ENCODE data around the gene VWA8.
A peak's percentile ranks its signal among the peaks of the same experiment; 100 is the strongest.
"Not testable (repeated sequence)": the region's sequence is repeated elsewhere in the genome, so short reads cannot be mapped to it uniquely, and the experiment has no call there.

The VWA8 gene

GRCh38 chr13:41848435-41849255, 112.3 kb downstream of the VWA8 start:
- peak; percentile 36 for DNase-seq

- no peak for DNase-seq
These were observed 113.7 kb downstream of the VWA8 start for GRCh38 chr13:41847216-41847615.

- peak; percentile 63 for DNase-seq
These were observed 118.8 kb downstream of the VWA8 start for GRCh38 chr13:41842036-41842620.

DNA sequence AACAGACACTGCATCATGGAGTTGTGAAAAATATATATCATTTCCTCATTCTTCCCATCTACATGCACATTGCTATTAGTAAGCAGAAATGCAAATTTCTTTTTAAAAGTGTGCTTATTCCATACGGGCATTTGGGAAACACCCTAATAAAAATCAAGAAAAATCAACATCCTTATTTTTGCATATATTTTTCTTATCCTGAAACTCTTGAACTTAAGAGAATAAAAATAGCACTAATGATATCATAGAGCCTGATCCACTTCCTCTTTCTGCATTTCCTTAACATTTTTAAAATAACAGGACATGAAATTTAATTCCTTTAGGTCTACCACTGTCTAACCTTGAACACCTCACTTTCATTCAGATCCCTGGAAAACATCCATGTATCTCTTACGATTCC, 123.3 kb downstream of the VWA8 start:
- DNase-seq, result no peak

GRCh38 chr13:41835871-41836270, 125.0 kb downstream of the VWA8 start:
- peak; percentile 88 for DNase-seq

DNA sequence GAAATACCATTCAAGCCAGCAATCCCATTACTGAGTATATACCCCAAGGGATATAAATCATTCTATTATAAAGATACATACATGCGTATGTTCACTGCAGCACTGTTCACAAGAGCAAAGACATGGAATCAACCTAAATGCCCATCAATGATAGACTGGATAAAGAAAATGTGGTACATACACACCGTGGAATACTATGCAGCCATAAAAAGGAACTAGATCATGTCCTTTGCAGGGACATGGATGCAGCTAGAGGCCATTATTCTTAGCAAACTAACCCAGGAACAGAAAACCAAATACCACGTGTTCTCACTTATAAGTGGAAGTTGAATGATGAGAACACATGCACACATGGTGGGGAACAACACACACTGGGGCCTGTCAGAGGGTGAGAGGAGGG, 126.2 kb downstream of the VWA8 start:
- not testable (repeated sequence) for DNase-seq

DNA sequence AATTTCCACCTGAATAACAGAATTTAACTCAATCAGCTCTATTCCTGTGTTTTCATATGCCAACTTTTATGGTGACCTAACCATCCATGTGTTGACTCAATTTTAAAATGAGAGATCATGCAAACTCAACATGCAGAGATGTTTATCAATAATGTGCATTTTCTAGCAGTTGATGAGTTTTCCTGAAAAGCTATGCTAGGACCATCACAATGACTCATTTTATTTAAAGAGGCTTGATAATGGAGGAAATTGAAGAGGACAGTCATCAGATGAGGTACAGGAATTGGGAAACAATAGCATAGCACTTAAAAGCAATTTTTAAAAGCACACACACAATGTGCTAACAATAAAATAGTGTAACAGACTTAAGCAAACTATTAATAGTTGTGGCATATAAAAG, 127.1 kb downstream of the VWA8 start:
- DNase-seq, result peak; percentile 2

- DNase-seq, result no peak
These were observed 127.7 kb downstream of the VWA8 start for GRCh38 chr13:41833201-41833600.

- DNase-seq, result peak; percentile 92
These were observed 133.2 kb downstream of the VWA8 start for GRCh38 chr13:41827507-41828213.

- no peak for DNase-seq
These were observed 135.2 kb downstream of the VWA8 start for GRCh38 chr13:41825691-41826090.

GRCh38 chr13:41823476-41823875, 137.4 kb downstream of the VWA8 start:
- DNase-seq, result peak; percentile 18

DNA sequence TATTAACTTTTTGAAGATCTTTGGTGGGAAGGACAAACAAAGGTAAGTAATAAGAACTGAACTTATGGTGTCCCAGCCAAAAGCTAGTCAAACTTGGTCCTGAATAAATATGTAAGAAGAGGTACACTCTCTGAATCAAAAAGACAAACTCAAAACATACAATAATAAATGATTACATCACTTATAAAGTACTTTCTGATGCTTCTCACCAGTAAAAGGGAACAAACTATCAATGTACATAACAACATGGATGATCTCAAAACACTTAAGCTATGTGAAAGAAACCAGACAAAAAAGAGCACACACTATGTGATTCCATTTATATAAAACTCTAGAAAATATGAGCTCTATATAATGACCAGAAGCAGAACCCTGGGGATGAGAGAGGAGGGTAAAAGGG, 138.3 kb downstream of the VWA8 start:
- no peak for DNase-seq

DNA sequence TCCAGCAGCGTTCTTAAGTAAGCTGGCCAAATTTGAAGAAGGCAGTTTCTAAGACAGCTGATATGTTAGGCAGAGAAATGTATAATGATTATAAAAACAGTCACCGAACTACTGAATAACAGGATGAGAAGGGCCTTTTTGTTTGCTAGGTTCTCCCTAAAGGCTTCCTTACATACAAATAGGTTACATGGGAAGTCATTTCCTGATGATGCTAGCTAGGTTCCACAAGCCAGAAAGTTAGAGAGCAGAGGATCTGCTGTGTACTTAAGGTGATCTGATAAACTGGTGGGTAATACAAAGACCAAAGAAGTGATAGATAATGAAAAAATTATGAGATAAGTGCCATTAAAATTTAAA, 139.7 kb downstream of the VWA8 start:
- no peak for DNase-seq

DNA sequence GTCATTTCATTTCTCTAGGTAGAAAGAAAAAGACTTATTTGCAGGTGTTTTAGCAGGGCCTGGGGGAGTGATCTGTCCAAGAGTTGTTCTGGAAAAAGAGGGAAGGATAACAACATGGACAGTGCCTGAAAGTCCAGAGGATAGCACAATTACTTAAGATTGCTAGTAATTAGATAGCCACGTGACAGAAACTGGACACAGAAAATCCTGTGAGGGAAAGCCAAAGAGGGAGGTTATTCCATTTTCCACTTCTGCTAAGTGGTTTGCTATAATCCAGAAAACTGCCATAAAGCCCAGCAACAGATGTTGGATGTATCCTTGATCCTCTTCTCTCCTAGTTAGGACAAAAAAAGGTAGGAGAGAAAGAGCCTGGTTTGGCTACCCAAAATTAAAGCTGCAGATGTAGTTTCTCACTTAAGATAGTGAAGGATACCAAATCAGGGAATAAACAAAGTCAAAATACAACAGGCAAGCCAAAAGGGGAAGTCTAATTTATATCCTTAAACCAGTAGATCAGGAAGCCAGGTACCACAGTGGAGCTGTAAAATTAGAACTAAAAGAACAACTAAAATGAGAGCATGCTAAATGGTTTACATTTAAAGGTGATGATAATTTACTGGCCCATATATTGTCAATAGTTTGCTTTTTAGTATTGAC, 140.2 kb downstream of the VWA8 start:
- DNase-seq, result no peak

- DNase-seq, result no peak
These were observed 144.9 kb downstream of the VWA8 start for GRCh38 chr13:41816057-41816456.

- peak; percentile 70 for DNase-seq
These were observed 147.5 kb downstream of the VWA8 start for GRCh38 chr13:41813426-41813825.

- no peak for DNase-seq
These were observed 148.1 kb downstream of the VWA8 start for GRCh38 chr13:41812851-41813250.

GRCh38 chr13:41812237-41812636, 148.7 kb downstream of the VWA8 start:
- DNase-seq, result no peak

GRCh38 chr13:41811588-41812021, 149.3 kb downstream of the VWA8 start:
- no peak for DNase-seq

DNA sequence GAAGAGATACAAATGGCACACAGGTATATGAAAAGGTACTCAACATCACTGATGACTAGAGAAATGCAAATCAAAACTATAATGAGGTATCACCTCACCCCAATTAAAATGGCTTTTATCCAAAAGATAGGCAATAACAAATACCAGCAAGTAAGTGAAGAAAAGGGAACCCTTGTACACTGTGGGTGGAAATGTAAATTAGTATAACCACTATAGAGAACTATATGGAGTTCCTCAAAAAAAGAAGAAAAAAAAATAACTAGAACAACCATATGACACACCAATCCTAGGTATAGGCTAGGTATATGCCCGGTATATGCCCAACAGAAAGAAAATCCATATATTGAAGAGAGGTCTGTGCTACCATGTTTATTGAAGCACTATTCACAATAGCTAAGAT, 150.9 kb downstream of the VWA8 start:
- no peak for DNase-seq

GRCh38 chr13:41803445-41803735, 157.5 kb downstream of the VWA8 start:
- DNase-seq, result not testable (repeated sequence)

DNA sequence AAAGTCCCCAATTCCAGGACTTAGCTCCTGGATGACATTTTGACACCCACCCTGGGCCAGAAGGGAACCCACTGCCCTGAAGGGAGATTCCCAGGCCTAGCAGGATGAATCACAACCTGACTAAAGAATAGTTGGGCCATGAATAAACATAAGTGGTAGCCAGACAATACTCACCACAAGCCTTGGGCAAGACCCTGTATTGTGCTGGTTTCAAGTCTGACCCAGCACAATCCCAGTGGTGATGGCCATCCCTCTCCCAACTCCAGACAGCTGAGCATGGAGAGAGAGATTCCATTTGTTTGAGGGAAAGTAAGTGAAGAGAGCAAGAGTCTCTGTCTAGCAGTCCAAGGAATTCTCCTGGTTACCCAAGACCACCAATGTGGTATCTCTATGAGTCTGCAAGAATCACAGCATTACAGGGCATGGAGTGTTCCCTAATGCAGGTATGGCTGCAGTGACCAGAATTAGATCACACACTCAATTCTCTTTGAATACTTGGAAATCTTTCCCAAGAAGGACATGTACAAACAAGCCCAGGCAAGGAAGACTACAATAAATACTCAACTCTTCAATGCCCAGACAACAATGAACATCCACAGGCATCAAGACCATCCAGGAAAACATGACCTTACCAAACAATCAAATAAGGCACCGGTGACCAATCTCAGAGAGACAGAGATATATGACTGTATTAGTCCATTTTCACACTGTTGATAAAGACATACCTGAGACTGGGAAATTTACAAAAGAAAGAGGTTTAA, 158.0 kb downstream of the VWA8 start:
- DNase-seq, result peak; percentile 63
